Measurements from ENCODE around the gene CNIH2.
A peak's percentile ranks its signal among the peaks of the same experiment; 100 is the strongest.

Gene CNIH2

DNA sequence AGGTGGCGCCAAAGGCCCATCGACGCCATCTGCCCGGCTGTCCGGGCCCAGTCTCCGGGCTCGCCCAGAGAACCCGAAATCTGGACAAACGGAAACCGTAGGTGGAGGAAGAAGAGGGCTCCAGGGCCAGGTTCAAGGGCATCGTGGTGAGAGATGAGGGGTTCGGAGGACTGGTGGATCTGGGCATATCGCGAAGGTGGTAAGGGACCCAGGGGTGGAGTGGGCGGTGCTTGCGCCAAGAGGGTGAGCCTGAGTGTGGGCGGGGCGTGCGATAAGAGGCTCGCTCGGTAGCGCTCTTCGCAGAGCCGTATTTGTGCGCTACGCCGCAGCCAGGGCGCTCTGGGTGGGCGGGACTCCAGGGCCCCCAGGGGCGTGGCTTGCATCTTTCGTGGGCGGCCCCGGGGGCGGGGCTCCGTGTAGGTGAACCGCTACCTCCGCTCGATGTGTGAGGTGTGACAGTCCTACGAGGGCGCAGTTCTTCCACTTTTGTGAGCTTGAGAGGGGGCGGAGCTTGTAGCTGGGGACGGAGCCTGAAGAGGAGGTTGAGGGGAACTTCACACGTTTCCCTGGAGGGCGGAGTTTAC, 34.1 kb downstream of the CNIH2 start:
- TF ChIP-seq, protein P1, sequence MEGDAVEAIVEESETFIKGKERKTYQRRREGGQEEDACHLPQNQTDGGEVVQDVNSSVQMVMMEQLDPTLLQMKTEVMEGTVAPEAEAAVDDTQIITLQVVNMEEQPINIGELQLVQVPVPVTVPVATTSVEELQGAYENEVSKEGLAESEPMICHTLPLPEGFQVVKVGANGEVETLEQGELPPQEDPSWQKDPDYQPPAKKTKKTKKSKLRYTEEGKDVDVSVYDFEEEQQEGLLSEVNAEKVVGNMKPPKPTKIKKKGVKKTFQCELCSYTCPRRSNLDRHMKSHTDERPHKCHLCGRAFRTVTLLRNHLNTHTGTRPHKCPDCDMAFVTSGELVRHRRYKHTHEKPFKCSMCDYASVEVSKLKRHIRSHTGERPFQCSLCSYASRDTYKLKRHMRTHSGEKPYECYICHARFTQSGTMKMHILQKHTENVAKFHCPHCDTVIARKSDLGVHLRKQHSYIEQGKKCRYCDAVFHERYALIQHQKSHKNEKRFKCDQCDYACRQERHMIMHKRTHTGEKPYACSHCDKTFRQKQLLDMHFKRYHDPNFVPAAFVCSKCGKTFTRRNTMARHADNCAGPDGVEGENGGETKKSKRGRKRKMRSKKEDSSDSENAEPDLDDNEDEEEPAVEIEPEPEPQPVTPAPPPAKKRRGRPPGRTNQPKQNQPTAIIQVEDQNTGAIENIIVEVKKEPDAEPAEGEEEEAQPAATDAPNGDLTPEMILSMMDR (IDR thresholded peaks at IDR 0.05; ENCODE audit: insufficient read depth, low read depth, low read length, missing control alignments) = peak; percentile 84
- peak; percentile 94 for DNase-seq (ENCODE audit: low read depth)
- H3K4me3 ChIP-seq (ENCODE audit: low read depth, low read length) = peak overlapping the region; percentile 55

DNA sequence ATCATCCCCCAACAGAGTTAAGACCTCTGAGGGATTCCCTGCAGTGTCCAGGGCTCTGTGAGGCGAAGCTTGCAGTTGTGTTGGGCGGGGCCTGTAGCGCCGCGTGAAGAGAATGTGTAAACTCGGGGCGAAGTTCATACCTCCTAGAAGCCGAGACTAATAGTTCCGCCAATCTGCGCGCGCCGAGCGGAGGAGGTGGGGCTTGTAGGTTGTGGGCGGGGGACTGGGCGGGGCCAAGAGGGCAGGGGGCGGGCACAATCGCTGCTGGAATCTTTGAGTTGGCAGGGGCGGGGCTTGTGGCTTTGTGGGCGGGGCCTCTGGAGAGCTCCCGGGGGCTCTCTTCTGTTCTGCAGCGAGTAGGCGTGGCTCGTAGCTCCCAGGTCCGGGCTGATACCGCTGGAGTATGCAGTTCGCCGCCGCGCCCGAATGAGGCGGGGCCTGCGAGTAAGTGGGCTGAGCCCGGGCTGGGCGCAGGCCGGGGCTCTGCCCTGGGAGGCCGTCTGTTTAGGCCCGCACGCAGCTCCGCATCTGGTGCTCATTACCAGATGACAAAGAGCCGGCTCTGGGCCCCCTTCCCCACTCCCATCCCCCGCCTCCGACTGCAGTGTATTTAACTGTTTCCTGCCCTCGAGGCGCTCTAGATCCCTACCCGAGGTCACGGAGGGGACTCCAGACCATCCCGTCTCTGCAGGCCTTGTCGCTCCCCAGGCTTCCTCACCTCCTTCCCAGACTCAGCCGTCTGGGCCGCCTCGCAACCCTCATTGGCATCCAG, 34.8 kb downstream of the CNIH2 start:
- peak; percentile 97 for DNase-seq (ENCODE audit: low read depth)
- peak overlapping the region; percentile 55 for H3K4me3 ChIP-seq (ENCODE audit: low read depth, low read length)
- TF ChIP-seq, protein P1 (IDR thresholded peaks at IDR 0.05; ENCODE audit: insufficient read depth, low read depth, low read length, missing control alignments) = no peak

DNA sequence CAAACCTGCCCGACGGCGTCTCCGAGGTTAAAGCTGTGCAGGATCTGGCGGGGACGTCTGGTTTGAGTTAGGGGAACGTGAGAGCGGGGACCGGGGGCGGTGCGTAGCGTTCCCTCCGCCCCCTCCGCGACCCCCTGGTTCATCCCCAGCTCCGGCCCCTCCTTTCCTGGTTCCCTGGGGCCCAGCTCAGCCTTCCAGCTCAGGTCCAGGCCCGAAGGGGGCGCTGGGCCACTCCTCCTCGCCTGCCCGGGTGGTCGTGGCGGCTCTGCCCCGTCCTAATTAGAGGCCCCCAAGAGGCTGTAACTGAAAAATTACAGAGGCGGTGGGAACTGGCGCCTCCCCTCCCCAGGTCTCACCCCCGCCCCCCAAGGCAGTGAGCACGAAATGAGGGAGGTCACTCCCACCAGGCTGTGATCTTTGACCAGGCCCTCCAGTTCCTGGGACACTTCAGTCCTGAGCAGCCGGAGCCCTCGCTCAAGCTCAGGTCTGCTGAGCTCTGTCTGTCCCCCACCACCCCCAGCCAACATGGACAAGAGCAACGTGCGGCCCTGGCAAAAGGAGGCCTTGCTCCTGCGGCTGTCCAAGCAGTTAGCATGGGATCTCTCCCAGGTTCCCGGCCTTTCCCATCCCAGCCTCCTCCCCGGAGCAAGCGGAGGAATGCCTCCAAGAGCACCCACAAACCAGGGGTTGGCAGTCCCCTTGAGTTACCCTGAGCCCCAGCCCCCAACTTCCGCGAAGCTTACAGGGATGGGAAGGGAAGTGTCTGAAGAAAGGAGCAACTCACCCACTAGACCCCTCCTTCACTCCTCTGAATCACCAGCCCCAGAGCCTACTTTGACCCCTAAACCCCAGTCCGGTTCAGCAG, 35.6 kb downstream of the CNIH2 start:
- TF ChIP-seq, protein P1 (IDR thresholded peaks at IDR 0.05; ENCODE audit: insufficient read depth, low read depth, low read length, missing control alignments) = no peak
- peak overlapping the region; percentile 13 for H3K4me3 ChIP-seq (ENCODE audit: low read depth, low read length)
- no peak for DNase-seq (ENCODE audit: low read depth)

DNA sequence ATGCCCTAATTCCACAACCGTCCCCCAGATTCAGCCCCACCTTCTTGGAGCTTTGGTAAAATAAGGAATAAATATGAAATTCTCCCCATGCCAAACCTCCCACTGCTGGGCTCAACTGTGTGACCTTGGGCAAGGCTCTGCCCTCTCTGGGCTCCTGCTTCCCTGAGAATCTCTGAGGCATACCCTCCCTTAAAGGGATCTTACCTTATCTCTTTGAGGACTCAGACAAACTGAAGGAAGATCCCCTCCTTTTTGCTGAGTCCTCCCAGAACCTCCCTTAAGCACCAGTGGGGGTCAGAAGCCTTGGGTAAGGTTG, 36.2 kb downstream of the CNIH2 start:
- H3K4me3 ChIP-seq (ENCODE audit: low read depth, low read length) = no peak overlapping the region
- DNase-seq (ENCODE audit: low read depth) = no peak
- TF ChIP-seq, protein P1 (IDR thresholded peaks at IDR 0.05; ENCODE audit: insufficient read depth, low read depth, low read length, missing control alignments) = no peak

DNA sequence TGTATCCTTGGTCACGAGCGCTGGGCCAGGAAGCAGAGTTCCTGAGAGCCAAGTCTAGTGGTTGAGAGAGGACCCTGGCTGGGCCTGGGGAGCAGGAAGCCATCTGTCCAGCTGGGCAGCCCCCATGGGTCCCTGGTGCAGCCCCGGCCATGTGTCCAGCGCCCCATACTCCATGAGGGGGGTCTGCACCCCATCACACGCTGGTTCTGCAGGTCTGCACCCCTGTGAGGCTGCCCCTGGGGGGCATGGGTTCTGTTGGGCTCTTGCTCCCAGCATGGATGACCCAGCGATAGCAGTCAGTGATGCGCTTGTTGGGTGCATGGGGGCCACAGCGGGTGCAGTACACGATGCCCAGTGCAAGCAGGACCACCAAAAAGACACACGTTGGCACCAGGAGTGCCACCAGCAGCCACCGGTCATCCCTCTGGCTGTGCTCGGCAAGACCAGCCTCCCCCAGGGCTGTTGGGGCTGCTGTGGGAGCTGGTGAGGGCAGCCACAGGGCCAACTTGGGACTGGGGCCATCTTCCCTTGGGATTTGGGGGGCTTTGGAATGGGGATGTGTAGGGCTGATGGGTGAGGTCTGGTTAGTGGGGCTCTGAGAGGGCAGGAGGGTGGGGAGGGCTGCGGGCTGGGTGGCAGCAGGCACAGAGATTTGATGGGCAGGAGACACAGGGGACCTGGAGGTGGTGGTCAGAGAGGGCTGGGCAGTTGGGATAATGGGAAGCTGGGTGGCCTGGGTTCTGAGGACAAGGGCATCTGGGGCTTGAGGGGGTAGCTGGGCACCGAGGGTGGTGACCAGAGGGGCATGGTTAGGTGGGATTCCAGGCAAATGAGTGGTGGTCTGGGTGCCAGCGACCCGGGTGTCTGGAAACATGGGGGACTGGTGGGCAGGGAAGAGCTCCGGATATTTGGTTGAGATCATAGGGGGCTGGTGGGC, 36.9 kb downstream of the CNIH2 start:
- DNase-seq (ENCODE audit: low read depth) = no peak
- TF ChIP-seq, protein P1 (IDR thresholded peaks at IDR 0.05; ENCODE audit: insufficient read depth, low read depth, low read length, missing control alignments) = no peak
- no peak overlapping the region for H3K4me3 ChIP-seq (ENCODE audit: low read depth, low read length)

DNA sequence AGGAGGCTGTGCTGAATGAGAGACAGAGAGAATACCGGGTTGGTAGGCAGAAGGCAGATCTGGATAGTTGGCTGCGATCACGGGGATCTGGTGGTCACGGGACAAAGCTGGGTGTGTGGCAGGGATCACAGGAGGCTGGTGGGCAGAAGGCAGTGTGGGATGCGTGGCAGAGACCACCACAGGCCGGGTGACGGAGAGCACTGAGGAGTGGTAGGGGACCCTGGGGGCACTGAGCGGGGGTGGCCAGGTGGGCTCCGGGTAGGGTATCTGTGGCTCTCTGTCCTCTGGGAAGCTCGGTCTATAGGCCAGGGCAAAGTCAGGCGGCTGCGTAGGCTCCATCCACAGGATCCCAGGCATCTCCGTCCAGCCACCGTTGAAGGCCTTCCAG, 37.5 kb downstream of the CNIH2 start:
- no peak overlapping the region for H3K4me3 ChIP-seq (ENCODE audit: low read depth, low read length)
- TF ChIP-seq, protein P1 (IDR thresholded peaks at IDR 0.05; ENCODE audit: insufficient read depth, low read depth, low read length, missing control alignments) = no peak
- no peak for DNase-seq (ENCODE audit: low read depth)
